ENCODE results near the gene DBH.
A peak's percentile ranks its signal among the peaks of the same experiment; 100 is the strongest.

Gene DBH

GRCh38 chr9:133682818-133683585, 46.8 kb downstream of the DBH start:
- peak overlapping the region; percentile 92 for H3K27ac Mint-ChIP-seq
- peaks cover 26% of the 10 kb centered on the region for H3K4me1 Mint-ChIP-seq (ENCODE audit: low read depth)
- no peak overlapping the region for H3K4me3 Mint-ChIP-seq
- no peaks in the 10 kb centered on the region for H3K36me3 Mint-ChIP-seq (ENCODE audit: low read depth)
- no peaks in the 10 kb centered on the region for H3K27me3 Mint-ChIP-seq
- no peaks in the 10 kb centered on the region for H3K9me3 Mint-ChIP-seq

GRCh38 chr9:133683586-133684120, 47.5 kb downstream of the DBH start:
- Mint-ChIP-seq H3K4me3 (peak overlapping the region; percentile 69), H3K36me3 (ENCODE audit: low read depth) (no peaks in the 10 kb centered on the region), H3K27ac (peak overlapping the region; percentile 92), H3K27me3 (no peaks in the 10 kb centered on the region), H3K4me1 (ENCODE audit: low read depth) (peaks cover 23% of the 10 kb centered on the region), H3K9me3 (no peaks in the 10 kb centered on the region)

GRCh38 chr9:133684121-133684935, 48.2 kb downstream of the DBH start:
- no peaks in the 10 kb centered on the region for H3K36me3 Mint-ChIP-seq (ENCODE audit: low read depth)
- H3K4me3 Mint-ChIP-seq = peak overlapping the region; percentile 69
- peak overlapping the region; percentile 92 for H3K27ac Mint-ChIP-seq
- H3K9me3 Mint-ChIP-seq = no peaks in the 10 kb centered on the region
- H3K27me3 Mint-ChIP-seq = no peaks in the 10 kb centered on the region
- H3K4me1 Mint-ChIP-seq (ENCODE audit: low read depth) = peaks cover 18% of the 10 kb centered on the region

GRCh38 chr9:133684936-133685361, 48.8 kb downstream of the DBH start:
- no peaks in the 10 kb centered on the region for H3K27me3 Mint-ChIP-seq
- no peaks in the 10 kb centered on the region for H3K36me3 Mint-ChIP-seq (ENCODE audit: low read depth)
- no peak overlapping the region for H3K27ac Mint-ChIP-seq
- peaks cover 18% of the 10 kb centered on the region for H3K4me1 Mint-ChIP-seq (ENCODE audit: low read depth)
- no peaks in the 10 kb centered on the region for H3K9me3 Mint-ChIP-seq
- H3K4me3 Mint-ChIP-seq = no peak overlapping the region

- Mint-ChIP-seq H3K27ac (no peak overlapping the region), H3K27me3 (no peaks in the 10 kb centered on the region), H3K4me3 (no peak overlapping the region), H3K36me3 (ENCODE audit: low read depth) (no peaks in the 10 kb centered on the region), H3K4me1 (ENCODE audit: low read depth) (peaks cover 18% of the 10 kb centered on the region), H3K9me3 (no peaks in the 10 kb centered on the region)
Measured at GRCh38 chr9:133685653-133686609, 49.8 kb downstream of the DBH start.

GRCh38 chr9:133686642-133687575, 50.7 kb downstream of the DBH start:
- Mint-ChIP-seq H3K9me3 (no peaks in the 10 kb centered on the region), H3K4me1 (ENCODE audit: low read depth) (peaks cover 26% of the 10 kb centered on the region), H3K4me3 (no peak overlapping the region), H3K27me3 (no peaks in the 10 kb centered on the region), H3K27ac (no peak overlapping the region), H3K36me3 (ENCODE audit: low read depth) (no peaks in the 10 kb centered on the region)

- Mint-ChIP-seq H3K9me3 (no peaks in the 10 kb centered on the region), H3K36me3 (ENCODE audit: low read depth) (no peaks in the 10 kb centered on the region), H3K4me3 (no peak overlapping the region), H3K4me1 (ENCODE audit: low read depth) (peaks cover 25% of the 10 kb centered on the region), H3K27ac (no peak overlapping the region), H3K27me3 (no peaks in the 10 kb centered on the region)
Measured at GRCh38 chr9:133687856-133688761, 51.9 kb downstream of the DBH start.

- Mint-ChIP-seq H3K27me3 (no peaks in the 10 kb centered on the region), H3K36me3 (ENCODE audit: low read depth) (no peaks in the 10 kb centered on the region), H3K4me3 (no peak overlapping the region), H3K9me3 (no peaks in the 10 kb centered on the region), H3K27ac (no peak overlapping the region), H3K4me1 (ENCODE audit: low read depth) (peaks cover 13% of the 10 kb centered on the region)
Measured at GRCh38 chr9:133689151-133689763, 53.1 kb downstream of the DBH start.

- H3K4me3 Mint-ChIP-seq = no peak overlapping the region
- H3K27ac Mint-ChIP-seq = no peak overlapping the region
- H3K9me3 Mint-ChIP-seq = no peaks in the 10 kb centered on the region
- H3K36me3 Mint-ChIP-seq (ENCODE audit: low read depth) = no peaks in the 10 kb centered on the region
- peaks cover 11% of the 10 kb centered on the region for H3K4me1 Mint-ChIP-seq (ENCODE audit: low read depth)
- H3K27me3 Mint-ChIP-seq = no peaks in the 10 kb centered on the region
Measured at GRCh38 chr9:133690081-133690561, 54.0 kb downstream of the DBH start.

- Mint-ChIP-seq H3K36me3 (ENCODE audit: low read depth) (no peaks in the 10 kb centered on the region), H3K9me3 (no peaks in the 10 kb centered on the region), H3K4me1 (ENCODE audit: low read depth) (peaks cover 11% of the 10 kb centered on the region), H3K27me3 (no peaks in the 10 kb centered on the region), H3K27ac (no peak overlapping the region), H3K4me3 (no peak overlapping the region)
Measured at GRCh38 chr9:133691191-133691590, 55.0 kb downstream of the DBH start.

- H3K27ac Mint-ChIP-seq = no peak overlapping the region
- peaks cover 11% of the 10 kb centered on the region for H3K4me1 Mint-ChIP-seq (ENCODE audit: low read depth)
- no peaks in the 10 kb centered on the region for H3K27me3 Mint-ChIP-seq
- no peak overlapping the region for H3K4me3 Mint-ChIP-seq
- no peaks in the 10 kb centered on the region for H3K36me3 Mint-ChIP-seq (ENCODE audit: low read depth)
- H3K9me3 Mint-ChIP-seq = no peaks in the 10 kb centered on the region
Measured at GRCh38 chr9:133691626-133692363, 55.6 kb downstream of the DBH start.
